Chondrocyte (in vitro differentiated cells): ENCODE results near the gene OARD1. TPM values are rescaled to one million over a fixed set of nuclear protein-coding genes. Genes with fewer than 3 reads are reported as not detected.

ENCODE experiments used
- DNase-seq: peaks from one replicate; pipeline ENCODE4 v3.0.0; 2021; ENCODE audit warnings: mixed read lengths, low spot score
- H3K27ac Mint-ChIP-seq: one replicate; pipeline ENCODE4 v1.8.0; 2021; ENCODE audit warnings: mild to moderate bottlenecking, moderate library complexity, mixed read lengths; ENCODE audit not compliant: unreplicated experiment
- H3K27me3 Mint-ChIP-seq: 2 replicates; pipeline ENCODE4 v1.8.0; 2021; ENCODE audit warnings: low read depth, mixed read lengths
- H3K36me3 Mint-ChIP-seq: 2 replicates; pipeline ENCODE4 v1.8.0; 2021; ENCODE audit warnings: low read depth, mixed read lengths
- H3K4me1 Mint-ChIP-seq: 2 replicates; pipeline ENCODE4 v1.8.0; 2021; ENCODE audit warnings: low read depth, mild to moderate bottlenecking, mixed read lengths
- H3K4me3 Mint-ChIP-seq: one replicate; pipeline ENCODE4 v1.8.0; 2021; ENCODE audit warnings: mild to moderate bottlenecking, moderate library complexity, mixed read lengths; ENCODE audit not compliant: unreplicated experiment
- H3K9me3 Mint-ChIP-seq: 2 replicates; pipeline ENCODE4 v1.8.0; 2021; ENCODE audit warnings: low read depth, mixed read lengths
- CTCF ChIP-seq: fragments of 200-600 bp; sonication (generic); IDR thresholded peaks from 2 replicates; pipeline ENCODE4 v1.5.0; 2021; ENCODE audit warnings: antibody characterized with exemption, mild to moderate bottlenecking, moderate library complexity
- total RNA-seq: library from RNA; stranded (reverse); gene quantifications from 3 replicates; pipeline ENCODE4 v1.2.1, GENCODE V29; 2021

OARD1 gene
- total RNA-seq, 1 donor from 2014 or later, result 12.2 TPM

GRCh38 chr6:41074692-41075436 lies 2.7 kb upstream of the OARD1 start:
- no peak for DNase-seq
- peaks cover 43% of the 10 kb centered on the region for H3K4me1 Mint-ChIP-seq
- H3K27ac Mint-ChIP-seq, result peak overlapping the region; percentile 89
- no peaks in the 10 kb centered on the region for H3K9me3 Mint-ChIP-seq
- peak overlapping the region; percentile 90 for H3K4me3 Mint-ChIP-seq
- H3K36me3 Mint-ChIP-seq, result peaks cover 2% of the 10 kb centered on the region
- no peaks in the 10 kb centered on the region for H3K27me3 Mint-ChIP-seq
- TF ChIP-seq CTCF, result no peak

GRCh38 chr6:41073968-41074691 lies 2.0 kb upstream of the OARD1 start:
- Mint-ChIP-seq H3K9me3 (no peaks in the 10 kb centered on the region), H3K27me3 (no peaks in the 10 kb centered on the region), H3K4me3 (peak overlapping the region; percentile 90), H3K36me3 (peaks cover 2% of the 10 kb centered on the region), H3K27ac (peak overlapping the region; percentile 89), H3K4me1 (peaks cover 43% of the 10 kb centered on the region)
- DNase-seq, result no peak
- TF ChIP-seq CTCF, result no peak

GRCh38 chr6:41073203-41073967 lies 1.2 kb upstream of the OARD1 start:
- peak; percentile 96 for DNase-seq
- H3K9me3 Mint-ChIP-seq, result no peaks in the 10 kb centered on the region
- TF ChIP-seq CTCF, result peak; percentile 76
- H3K27me3 Mint-ChIP-seq, result no peaks in the 10 kb centered on the region
- peak overlapping the region; percentile 89 for H3K27ac Mint-ChIP-seq
- no peaks in the 10 kb centered on the region for H3K36me3 Mint-ChIP-seq
- peaks cover 43% of the 10 kb centered on the region for H3K4me1 Mint-ChIP-seq
- H3K4me3 Mint-ChIP-seq, result peak overlapping the region; percentile 90

DNA sequence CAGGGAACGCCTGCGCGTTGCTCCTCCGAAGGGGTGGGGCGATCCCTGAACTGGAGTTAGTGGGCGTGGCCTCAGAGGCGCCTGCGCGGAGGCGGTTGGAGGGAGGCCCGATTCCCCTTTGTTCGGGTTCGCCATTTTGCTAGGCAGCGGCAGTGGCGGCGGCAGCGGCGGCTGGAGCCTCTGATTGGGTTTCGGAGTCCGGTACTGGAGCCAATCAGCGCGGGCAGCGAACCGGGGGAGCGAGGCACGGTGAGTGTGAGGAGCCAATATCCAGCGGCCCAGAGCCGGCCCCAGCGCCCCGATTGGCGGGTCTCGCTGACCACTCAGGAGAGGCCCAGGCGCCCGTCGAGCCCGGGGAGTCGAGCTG lies 663 bp upstream of the OARD1 start, which contains the start of gene NFYA:
Gene NFYA, plus strand, starts transcription at position 139 of the 367 bp plus-strand sequence. CDS start 6,116 bp downstream, outside the sequence.
- Mint-ChIP-seq H3K36me3 (no peaks in the 10 kb centered on the region), H3K4me3 (peak within 1 kb of the TSS; percentile 90), H3K27me3 (no peaks in the 10 kb centered on the region), H3K4me1 (peaks cover 43% of the 10 kb centered on the region), H3K9me3 (no peaks in the 10 kb centered on the region), H3K27ac (peak within 1 kb of the TSS; percentile 99)
- TF ChIP-seq CTCF, result no peak
- no peak for DNase-seq

- Mint-ChIP-seq H3K27me3 (no peaks in the 10 kb centered on the region), H3K4me1 (peaks cover 45% of the 10 kb centered on the region)
- TF ChIP-seq CTCF, result peak; percentile 45
These were observed 644 bp downstream of the OARD1 start for GRCh38 chr6:41071501-41071922.

More at GRCh38 chr6:41071501-41071922, 644 bp downstream of the OARD1 start:
- H3K27ac Mint-ChIP-seq, result peak overlapping the region; percentile 99
- DNase-seq, result no peak
- peak overlapping the region; percentile 88 for H3K4me3 Mint-ChIP-seq
- H3K9me3 Mint-ChIP-seq, result no peaks in the 10 kb centered on the region
- H3K36me3 Mint-ChIP-seq, result peaks cover 2% of the 10 kb centered on the region
